Osteoblast (primary cell): Measurements from ENCODE around the gene PAX6. TPM values are rescaled to one million over a fixed set of nuclear protein-coding genes. Genes with fewer than 3 reads are reported as not detected.

Experiments
- DNase-seq: peaks from one replicate; pipeline ENCODE4 v3.0.0; 2011; ENCODE audit warnings: low spot score, mixed read lengths; ENCODE audit not compliant: insufficient read length; ENCODE audit errors: missing footprints
- H2AFZ ChIP-seq: 2 replicates; pipeline ENCODE4 v1.6.0; 2011; ENCODE audit warnings: mild to moderate bottlenecking, low read length
- H3K27ac ChIP-seq: 2 replicates; pipeline ENCODE4 v1.5.1; 2011; ENCODE audit warnings: mild to moderate bottlenecking, low read depth, low read length, moderate library complexity
- H3K27me3 ChIP-seq: 2 replicates; pipeline ENCODE4 v1.6.0; 2012; ENCODE audit warnings: mild to moderate bottlenecking, control low read depth, inconsistent platforms, low read length, moderate library complexity; ENCODE audit not compliant: insufficient read depth
- H3K36me3 ChIP-seq: 2 replicates; pipeline ENCODE4 v1.5.1; 2011; ENCODE audit warnings: mild to moderate bottlenecking, low read length, control low read depth, moderate library complexity; ENCODE audit not compliant: insufficient read depth
- H3K4me1 ChIP-seq: 2 replicates; pipeline ENCODE4 v1.5.1; 2011; ENCODE audit warnings: mild to moderate bottlenecking, low read length, control low read depth, moderate library complexity; ENCODE audit not compliant: insufficient read depth
- H3K4me2 ChIP-seq: 2 replicates; pipeline ENCODE4 v1.6.0; 2011; ENCODE audit warnings: mild to moderate bottlenecking, low read length; ENCODE audit not compliant: insufficient read depth
- H3K4me3 ChIP-seq: fragments of 200-600 bp; sonication (generic); 3 replicates; pipeline ENCODE4 v1.5.1; 2012; ENCODE audit warnings: mild to moderate bottlenecking, low read length, inconsistent platforms; ENCODE audit not compliant: insufficient read depth
- H3K79me2 ChIP-seq: 2 replicates; pipeline ENCODE4 v1.6.0; 2012; ENCODE audit warnings: mild to moderate bottlenecking, low read length, control low read depth, inconsistent platforms; ENCODE audit not compliant: insufficient read depth
- H3K9me3 ChIP-seq: 2 replicates; pipeline ENCODE4 v1.5.1; 2011; ENCODE audit warnings: low read depth, low read length, control low read depth
- H4K20me1 ChIP-seq: 2 replicates; pipeline ENCODE4 v1.6.0; 2012; ENCODE audit warnings: mild to moderate bottlenecking, low read length, control low read depth; ENCODE audit not compliant: insufficient read depth
- CTCF ChIP-seq: IDR thresholded peaks from 2 replicates; pipeline ENCODE4 v1.5.1; 2011; ENCODE audit warnings: mild to moderate bottlenecking, low read depth, low read length, moderate library complexity; ENCODE audit errors: extremely low read depth
- total RNA-seq: library from RNA; depleted of rRNA; stranded (reverse); fragments of >200 nt; gene quantifications from 2 replicates; pipeline ENCODE4 v1.2.3, GENCODE V29; 2012

The PAX6 gene
- total RNA-seq, 1 donor = 0.36 TPM

DNA sequence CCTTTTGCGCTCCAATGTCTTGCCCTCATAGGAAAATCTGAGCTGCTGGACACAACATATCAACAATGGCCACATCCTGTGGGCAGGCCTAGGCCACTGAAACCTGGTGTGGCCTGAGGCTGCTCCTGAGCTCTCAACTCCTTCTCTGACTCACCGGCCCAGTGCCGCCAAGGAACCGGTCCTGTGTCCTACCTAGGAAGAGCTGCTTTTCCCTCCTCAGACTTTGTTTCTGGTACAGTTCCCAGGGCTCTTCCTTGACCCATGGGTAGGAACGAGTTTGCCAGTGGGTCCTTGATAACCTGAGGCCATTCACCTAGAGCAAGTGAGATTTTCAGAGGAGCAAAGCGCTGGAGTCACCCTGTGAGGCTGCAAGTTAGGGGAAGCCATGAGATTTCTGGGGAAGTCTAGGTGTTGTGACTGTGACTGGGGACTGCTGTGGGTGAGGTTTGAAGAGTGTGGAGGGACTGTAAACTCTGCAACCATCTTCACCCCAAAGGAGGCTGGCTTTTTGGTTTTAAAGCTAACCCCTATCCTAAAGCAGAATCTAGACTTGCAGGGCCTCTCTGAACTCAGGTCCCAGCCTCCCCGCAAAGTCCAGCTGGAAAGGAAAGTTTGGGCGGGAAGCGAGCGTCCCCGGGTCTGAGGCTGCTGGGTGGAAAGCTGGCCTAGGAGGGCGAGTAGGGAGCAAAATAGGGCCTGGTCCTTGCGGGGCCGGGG, 12.0 kb upstream of the PAX6 start:
- no peaks in the 10 kb centered on the region for H3K9me3 ChIP-seq
- H2AFZ ChIP-seq = no peak overlapping the region
- H3K36me3 ChIP-seq = no peaks in the 10 kb centered on the region
- H3K4me2 ChIP-seq = no peak overlapping the region
- H3K79me2 ChIP-seq = no peaks in the 10 kb centered on the region
- H4K20me1 ChIP-seq = no peaks in the 10 kb centered on the region
- no peaks in the 10 kb centered on the region for H3K4me1 ChIP-seq
- DNase-seq = peak; percentile 84
- TF ChIP-seq CTCF = no peak
- H3K27me3 ChIP-seq = peaks cover 100% of the 10 kb centered on the region
- no peak overlapping the region for H3K27ac ChIP-seq
- no peak overlapping the region for H3K4me3 ChIP-seq

- H3K79me2 ChIP-seq = no peaks in the 10 kb centered on the region
- no peak overlapping the region for H3K4me3 ChIP-seq
- no peaks in the 10 kb centered on the region for H3K36me3 ChIP-seq
- peaks cover 100% of the 10 kb centered on the region for H3K27me3 ChIP-seq
- no peak for TF ChIP-seq CTCF
- H2AFZ ChIP-seq = no peak overlapping the region
- no peaks in the 10 kb centered on the region for H3K4me1 ChIP-seq
- no peaks in the 10 kb centered on the region for H3K9me3 ChIP-seq
- no peak overlapping the region for H3K4me2 ChIP-seq
- no peak overlapping the region for H3K27ac ChIP-seq
- DNase-seq = peak; percentile 71
- no peaks in the 10 kb centered on the region for H4K20me1 ChIP-seq
Measured at GRCh38 chr11:31822175-31822926, 11.2 kb upstream of the PAX6 start.

DNA sequence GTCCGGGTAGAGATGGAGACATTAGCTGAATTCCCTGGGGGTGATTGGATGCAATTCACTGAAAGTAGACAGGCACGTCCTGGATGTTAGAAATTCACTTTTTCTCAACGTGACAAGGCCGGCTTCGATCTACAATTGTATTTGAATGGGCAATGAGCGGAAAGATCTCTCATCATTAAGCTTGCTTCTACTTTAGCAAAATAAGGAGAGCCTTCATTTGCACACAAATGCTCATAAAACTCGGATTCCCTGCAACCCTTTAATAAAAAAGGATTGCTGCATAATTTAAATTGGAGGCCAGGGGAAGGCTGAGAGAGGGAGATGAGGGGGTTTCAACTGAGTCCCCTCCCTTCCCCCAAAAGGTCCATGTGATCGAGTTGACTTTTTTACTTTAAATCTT, 10.6 kb upstream of the PAX6 start:
- Histone ChIP-seq H3K4me1 (no peaks in the 10 kb centered on the region), H3K27ac (no peak overlapping the region), H4K20me1 (no peaks in the 10 kb centered on the region), H3K4me3 (no peak overlapping the region), H2AFZ (no peak overlapping the region), H3K79me2 (no peaks in the 10 kb centered on the region), H3K36me3 (no peaks in the 10 kb centered on the region), H3K4me2 (no peak overlapping the region), H3K27me3 (peaks cover 100% of the 10 kb centered on the region), H3K9me3 (no peaks in the 10 kb centered on the region)
- no peak for TF ChIP-seq CTCF
- DNase-seq = no peak

DNA sequence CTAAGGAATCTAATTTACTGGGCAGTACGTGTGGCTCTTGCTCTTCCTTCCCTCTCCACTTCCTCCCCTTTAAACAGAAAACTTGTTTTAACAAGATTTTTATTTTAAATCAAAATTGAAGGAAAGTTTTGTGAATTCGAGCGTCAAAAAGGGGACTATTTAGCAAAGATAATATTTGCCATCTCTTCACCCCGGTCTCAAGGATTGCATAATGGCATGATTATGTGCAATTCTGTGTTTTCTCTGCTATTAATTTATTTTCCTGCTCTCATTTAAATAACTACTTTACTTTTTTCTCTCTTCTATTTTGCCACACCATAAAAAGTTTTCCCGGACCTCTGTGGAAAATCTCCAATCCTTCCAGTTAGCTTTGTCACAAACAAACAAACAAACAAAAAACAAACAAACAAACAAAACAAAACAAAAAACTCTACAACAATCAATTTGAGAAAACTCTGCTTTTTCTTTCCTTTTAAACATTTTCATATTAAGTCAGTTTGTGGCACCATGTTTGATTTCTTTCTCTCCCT, 10.2 kb upstream of the PAX6 start:
- Histone ChIP-seq H3K36me3 (no peaks in the 10 kb centered on the region), H3K4me2 (no peak overlapping the region), H3K4me1 (no peaks in the 10 kb centered on the region), H2AFZ (no peak overlapping the region), H4K20me1 (no peaks in the 10 kb centered on the region), H3K9me3 (no peaks in the 10 kb centered on the region), H3K27me3 (peaks cover 100% of the 10 kb centered on the region), H3K4me3 (no peak overlapping the region), H3K27ac (no peak overlapping the region), H3K79me2 (no peaks in the 10 kb centered on the region)
- DNase-seq = peak; percentile 62
- TF ChIP-seq CTCF = no peak
